Stimulated activated CD8-positive, alpha-beta memory T cell treated with anti-CD3 and anti-CD28 coated beads, Interleukin-12 subunit alpha, Interleukin-12 subunit beta, amount 100 ng/mL, for 24 hours (primary cell): ENCODE results near the gene SCGB1D4.

ENCODE experiments used
- DNase-seq: peaks from one replicate; pipeline ENCODE4 v3.0.0-alpha.2; 2020; ENCODE audit errors: extremely low read depth

The SCGB1D4 gene

GRCh38 chr11:62273789-62274275, 25.0 kb downstream of the SCGB1D4 start:
- no peak for DNase-seq

- DNase-seq = no peak
Observed at GRCh38 chr11:62273284-62273683, 25.6 kb downstream of the SCGB1D4 start.

- DNase-seq = no peak
Observed at GRCh38 chr11:62269654-62270278, 29.1 kb downstream of the SCGB1D4 start, which contains the start of gene SCGB2A2. TSS of gene SCGB2A2 (plus strand) at chr11:62270158. CDS start at chr11:62270217, 59 bp downstream.

GRCh38 chr11:62267576-62267975, 31.3 kb downstream of the SCGB1D4 start:
- no peak for DNase-seq

GRCh38 chr11:62267050-62267449, 31.8 kb downstream of the SCGB1D4 start:
- no peak for DNase-seq

GRCh38 chr11:62266558-62266957, 32.3 kb downstream of the SCGB1D4 start:
- no peak for DNase-seq

- DNase-seq = no peak
Observed at GRCh38 chr11:62264004-62264403, 34.9 kb downstream of the SCGB1D4 start.

GRCh38 chr11:62260261-62260953, 38.5 kb downstream of the SCGB1D4 start:
- no peak for DNase-seq

GRCh38 chr11:62256281-62256680, 42.6 kb downstream of the SCGB1D4 start:
- DNase-seq = no peak

GRCh38 chr11:62253999-62254542, 44.8 kb downstream of the SCGB1D4 start:
- no peak for DNase-seq

GRCh38 chr11:62251698-62252097, 47.2 kb downstream of the SCGB1D4 start:
- DNase-seq = no peak
